Heart left ventricle (tissue), 13 donors: ENCODE data around the gene GPC6.

Experiments
- POLR2A ChIP-seq, 2 donors: fragments of 450-650 bp; IDR thresholded peaks; one replicate each; pipeline ENCODE4 v1.6.1; 2017; ENCODE audit warnings: antibody characterized with exemption in 2 of 2, mild to moderate bottlenecking in 2 of 2, moderate library complexity in 2 of 2
- TF ChIP-seq, protein P1 (sequence below), 12 donors: fragments of 200-600 bp; sonication (generic) in 4 of 12; IDR thresholded peaks; one replicate each; pipeline versions ENCODE4 v1.5.0 to v1.8.0; 2018 to 2022; ENCODE audit warnings: antibody characterized with exemption in 12 of 12, mild to moderate bottlenecking in 5 of 12
- donor health status: ischemic (EF 13 %, LVEDD 7.1; RV severe dilation, severe dysfunction).
- donor health status: DM: no; HTN: yes; CAD: no.
- donor health status: DM: no; HTN: no; CAD: no.
- donor health status: ischemic (EF 25% LVEDD 6.9; RV normal size, moderate dysfunction).
- donor health status: ischemic (EF 25% LVEDD 5.7; RV mildly dilated, moderate dysfunction).
- donor health status: ischemic (EF 35%, LVEDD 5.7; RV mildly dilated, moderate dysfunction).
- donor health status: nonischemic (EF 11% LVEDD 7.7; RV severe dilation, severe dysfunction).
- donor health status: DM: yes; HTN: yes; CAD: no.
- donor health status: PGD.
- donor health status: ischemic (EF 29% LVEDD 5.4; RV normal size, mild dysfunction).
- donor health status: nonischemic (EF 23%, LVEDD 6.1; RV moderate dilation, normal function).

GRCh38 chr13:93505104-93505952 lies 278.7 kb downstream of the GPC6 start:
- no peak for TF ChIP-seq POLR2A (IDR thresholded peaks at IDR 0.05)
- TF ChIP-seq, protein P1, sequence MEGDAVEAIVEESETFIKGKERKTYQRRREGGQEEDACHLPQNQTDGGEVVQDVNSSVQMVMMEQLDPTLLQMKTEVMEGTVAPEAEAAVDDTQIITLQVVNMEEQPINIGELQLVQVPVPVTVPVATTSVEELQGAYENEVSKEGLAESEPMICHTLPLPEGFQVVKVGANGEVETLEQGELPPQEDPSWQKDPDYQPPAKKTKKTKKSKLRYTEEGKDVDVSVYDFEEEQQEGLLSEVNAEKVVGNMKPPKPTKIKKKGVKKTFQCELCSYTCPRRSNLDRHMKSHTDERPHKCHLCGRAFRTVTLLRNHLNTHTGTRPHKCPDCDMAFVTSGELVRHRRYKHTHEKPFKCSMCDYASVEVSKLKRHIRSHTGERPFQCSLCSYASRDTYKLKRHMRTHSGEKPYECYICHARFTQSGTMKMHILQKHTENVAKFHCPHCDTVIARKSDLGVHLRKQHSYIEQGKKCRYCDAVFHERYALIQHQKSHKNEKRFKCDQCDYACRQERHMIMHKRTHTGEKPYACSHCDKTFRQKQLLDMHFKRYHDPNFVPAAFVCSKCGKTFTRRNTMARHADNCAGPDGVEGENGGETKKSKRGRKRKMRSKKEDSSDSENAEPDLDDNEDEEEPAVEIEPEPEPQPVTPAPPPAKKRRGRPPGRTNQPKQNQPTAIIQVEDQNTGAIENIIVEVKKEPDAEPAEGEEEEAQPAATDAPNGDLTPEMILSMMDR (IDR thresholded peaks at IDR 0.05) = no peak
